ENCODE results near the gene LCOR. TPM values are rescaled to one million over a fixed set of nuclear protein-coding genes. Genes with fewer than 3 reads are reported as not detected.

The LCOR gene
- 7.1 to 13.7 TPM (median 7.7 TPM) in 5 replicates for total RNA-seq (2022; extraction: Qiagen RNA extraction; ENCODE audit: low read depth)

DNA sequence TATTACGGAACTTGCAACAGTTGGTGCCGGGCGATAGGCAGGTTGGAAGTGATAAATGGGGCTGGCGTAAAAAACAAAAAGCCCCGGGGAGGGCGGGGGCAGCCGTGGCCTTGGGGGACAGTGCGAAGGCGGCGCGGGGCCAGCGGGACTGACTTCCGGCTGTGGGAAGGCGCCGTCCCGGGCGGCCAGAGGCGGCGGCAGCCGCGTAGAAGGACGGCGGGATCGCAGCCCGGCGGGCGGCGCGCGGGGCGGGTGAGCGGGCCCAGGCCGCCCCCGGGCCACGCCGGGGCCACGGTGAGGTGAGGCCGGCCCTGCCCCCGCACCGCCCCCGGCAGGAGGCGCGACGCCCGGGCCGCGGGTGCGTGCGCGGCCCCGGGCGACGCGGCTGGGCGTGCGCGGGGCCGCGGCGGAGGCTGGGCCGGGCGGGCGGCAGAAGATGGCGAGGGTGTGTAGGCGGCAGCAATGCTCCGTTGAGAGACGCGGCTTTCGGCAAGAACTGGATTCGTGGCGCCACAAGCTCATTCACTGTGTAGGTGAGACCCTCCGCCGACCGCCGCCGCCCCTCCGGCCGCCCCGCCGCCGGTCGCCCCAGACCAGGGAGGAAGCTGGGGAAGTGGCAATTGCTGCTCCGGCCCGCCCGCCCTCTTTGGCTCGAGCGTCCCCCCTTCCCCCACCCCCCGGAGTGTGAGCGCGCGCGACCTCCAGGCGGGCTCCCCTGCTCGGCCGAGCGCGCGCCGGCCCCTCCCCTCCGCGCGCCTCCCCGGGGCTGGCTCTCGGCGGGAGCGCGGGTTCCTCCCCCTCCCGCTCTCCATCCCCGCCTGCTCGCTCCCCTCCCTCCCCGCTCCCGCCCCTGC lies at the start of gene LCOR:
TSS of gene LCOR (plus strand) at position 432 of the 854 bp plus-strand sequence. CDS start 116,760 bp downstream, outside the sequence.

Other genes with a start within 250 kb of the LCOR start
- gene TM9SF3, start 245.3 kb upstream of the LCOR start, total RNA-seq (2022; extraction: Qiagen RNA extraction; ENCODE audit: low read depth): 72.8 to 87.6 TPM (median 79.1 TPM) in 5 replicates
- gene PIK3AP1, start 111.8 kb upstream of the LCOR start, total RNA-seq (2022; extraction: Qiagen RNA extraction; ENCODE audit: low read depth): 0.36 to 0.92 TPM (median 0.66 TPM) in 5 replicates

All from A549 treated with CpdA at 1 μM for 4 hours (cell line).